ENCODE data around the gene TBC1D22A.

The TBC1D22A gene

DNA sequence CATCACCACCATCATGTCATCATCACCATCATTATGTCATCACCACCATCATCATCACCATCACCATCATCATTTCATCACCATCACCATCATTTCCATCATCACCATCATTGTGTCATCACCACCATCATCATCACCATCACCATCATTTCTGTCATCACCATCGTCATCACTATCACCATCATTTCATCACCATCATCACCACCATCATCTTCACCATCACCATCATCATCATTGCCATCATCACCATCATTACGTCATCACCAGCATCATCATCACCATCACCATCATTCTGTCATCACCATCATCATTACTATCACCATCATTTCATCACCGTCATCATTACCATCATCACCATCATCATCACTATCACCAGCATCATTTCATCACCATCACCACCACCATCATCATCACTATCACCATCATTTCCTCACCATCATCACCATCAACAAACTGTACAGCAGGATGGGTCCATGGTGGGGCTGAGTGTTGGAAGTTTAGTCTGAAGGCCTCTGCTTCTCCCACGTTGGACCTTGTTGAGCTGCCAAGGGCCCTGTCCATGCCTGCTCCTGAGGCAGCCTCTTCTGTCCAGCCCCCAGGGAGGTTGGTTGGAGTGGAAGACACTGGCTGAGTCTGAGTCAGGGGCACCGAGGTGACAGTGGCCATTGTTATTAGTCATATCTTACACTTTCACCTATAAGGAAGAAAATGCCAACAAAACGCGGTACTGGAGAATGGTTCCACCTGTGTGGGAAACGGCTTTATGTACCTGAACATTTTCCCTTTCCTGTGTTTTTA lies 247.1 kb downstream of the TBC1D22A start:
- TF ChIP-seq, protein P1, sequence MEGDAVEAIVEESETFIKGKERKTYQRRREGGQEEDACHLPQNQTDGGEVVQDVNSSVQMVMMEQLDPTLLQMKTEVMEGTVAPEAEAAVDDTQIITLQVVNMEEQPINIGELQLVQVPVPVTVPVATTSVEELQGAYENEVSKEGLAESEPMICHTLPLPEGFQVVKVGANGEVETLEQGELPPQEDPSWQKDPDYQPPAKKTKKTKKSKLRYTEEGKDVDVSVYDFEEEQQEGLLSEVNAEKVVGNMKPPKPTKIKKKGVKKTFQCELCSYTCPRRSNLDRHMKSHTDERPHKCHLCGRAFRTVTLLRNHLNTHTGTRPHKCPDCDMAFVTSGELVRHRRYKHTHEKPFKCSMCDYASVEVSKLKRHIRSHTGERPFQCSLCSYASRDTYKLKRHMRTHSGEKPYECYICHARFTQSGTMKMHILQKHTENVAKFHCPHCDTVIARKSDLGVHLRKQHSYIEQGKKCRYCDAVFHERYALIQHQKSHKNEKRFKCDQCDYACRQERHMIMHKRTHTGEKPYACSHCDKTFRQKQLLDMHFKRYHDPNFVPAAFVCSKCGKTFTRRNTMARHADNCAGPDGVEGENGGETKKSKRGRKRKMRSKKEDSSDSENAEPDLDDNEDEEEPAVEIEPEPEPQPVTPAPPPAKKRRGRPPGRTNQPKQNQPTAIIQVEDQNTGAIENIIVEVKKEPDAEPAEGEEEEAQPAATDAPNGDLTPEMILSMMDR (IDR thresholded peaks at IDR 0.05; ENCODE audit: low read length, missing control alignments): no peak
- no peak overlapping the region for H3K4me3 ChIP-seq (replicated peaks; ENCODE audit: low read depth, low read length)
- DNase-seq (ENCODE audit: low read depth): no peak

DNA sequence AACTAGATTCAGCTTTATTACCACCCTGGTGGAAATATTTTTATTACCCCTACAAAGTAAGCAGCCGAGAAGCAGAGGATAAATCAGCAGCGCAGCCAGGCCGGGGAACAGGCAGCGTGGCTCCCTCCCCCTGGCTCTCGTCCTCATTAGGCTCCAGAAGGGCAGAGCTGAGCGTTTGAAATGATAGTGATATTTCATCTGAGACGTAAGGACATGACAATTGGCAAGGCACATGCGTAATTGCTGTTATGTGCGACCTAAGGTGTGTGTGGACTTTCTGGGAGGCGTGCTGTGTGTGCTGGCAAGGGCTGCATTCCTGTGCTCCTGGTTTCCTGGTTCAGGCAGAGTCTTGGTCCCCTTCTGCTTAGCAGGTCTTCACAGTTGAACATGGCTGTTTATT lies 247.8 kb downstream of the TBC1D22A start:
- H3K4me3 ChIP-seq (replicated peaks; ENCODE audit: low read depth, low read length): no peak overlapping the region
- TF ChIP-seq, protein P1 (IDR thresholded peaks at IDR 0.05; ENCODE audit: low read length, missing control alignments): no peak
- no peak for DNase-seq (ENCODE audit: low read depth)

DNA sequence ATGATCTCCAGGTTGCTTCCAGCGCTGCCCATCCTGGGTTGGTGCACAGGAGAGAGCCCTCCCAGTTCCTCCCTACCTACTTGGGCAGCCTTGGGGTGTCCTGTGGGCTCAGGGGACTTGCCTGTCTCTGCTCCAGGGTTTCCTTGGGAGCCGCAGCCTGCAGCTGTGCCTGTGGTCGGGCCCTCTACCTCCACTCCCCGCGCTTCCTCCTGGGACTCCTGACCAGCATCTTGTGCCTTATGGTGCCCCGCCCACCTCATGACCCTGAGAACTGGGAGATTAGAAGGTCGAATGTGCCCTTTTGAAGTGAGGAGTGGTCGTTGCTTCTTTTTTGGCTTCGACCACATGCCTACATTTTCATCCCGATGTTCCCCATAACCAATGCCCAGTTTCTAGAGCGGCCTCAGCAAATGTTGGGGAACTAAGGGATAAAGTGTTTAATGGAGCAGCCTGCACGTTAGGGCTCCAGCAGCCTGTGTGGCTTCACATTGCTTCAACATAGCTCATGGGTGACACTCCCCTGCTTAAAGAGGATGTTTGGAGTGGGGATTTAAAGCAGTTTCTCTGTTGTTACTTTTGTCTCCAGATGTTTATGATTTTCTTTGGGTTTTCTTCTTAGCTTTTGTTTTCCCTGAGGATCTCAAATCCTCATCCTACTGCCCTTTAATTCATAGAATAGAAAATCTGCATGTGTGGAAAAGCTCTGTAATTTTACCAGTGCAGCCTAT lies 248.8 kb downstream of the TBC1D22A start:
- TF ChIP-seq, protein P1 (IDR thresholded peaks at IDR 0.05; ENCODE audit: low read length, missing control alignments): no peak
- DNase-seq (ENCODE audit: low read depth): no peak
- no peak overlapping the region for H3K4me3 ChIP-seq (replicated peaks; ENCODE audit: low read depth, low read length)

DNA sequence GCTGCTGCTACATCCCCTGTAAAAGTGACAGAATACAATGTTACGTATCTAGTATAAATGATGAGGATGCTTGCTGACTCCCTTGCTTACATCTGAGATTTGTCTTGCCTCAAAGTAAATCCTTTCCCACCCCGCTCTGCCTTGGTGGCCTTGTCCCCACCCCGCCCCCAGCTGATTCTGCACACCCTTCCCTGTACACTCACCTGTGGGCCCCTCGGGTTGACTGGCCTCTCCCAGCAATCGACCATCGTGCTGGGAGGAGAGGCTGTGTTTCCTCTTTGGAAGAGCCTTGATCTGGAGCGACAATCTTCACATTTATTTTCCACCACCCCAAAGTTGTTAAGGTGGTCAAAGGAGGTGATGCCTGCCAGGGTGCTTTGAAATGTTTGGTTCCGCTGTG lies 249.4 kb downstream of the TBC1D22A start:
- DNase-seq (ENCODE audit: low read depth): no peak
- TF ChIP-seq, protein P1 (IDR thresholded peaks at IDR 0.05; ENCODE audit: low read length, missing control alignments): no peak

DNA sequence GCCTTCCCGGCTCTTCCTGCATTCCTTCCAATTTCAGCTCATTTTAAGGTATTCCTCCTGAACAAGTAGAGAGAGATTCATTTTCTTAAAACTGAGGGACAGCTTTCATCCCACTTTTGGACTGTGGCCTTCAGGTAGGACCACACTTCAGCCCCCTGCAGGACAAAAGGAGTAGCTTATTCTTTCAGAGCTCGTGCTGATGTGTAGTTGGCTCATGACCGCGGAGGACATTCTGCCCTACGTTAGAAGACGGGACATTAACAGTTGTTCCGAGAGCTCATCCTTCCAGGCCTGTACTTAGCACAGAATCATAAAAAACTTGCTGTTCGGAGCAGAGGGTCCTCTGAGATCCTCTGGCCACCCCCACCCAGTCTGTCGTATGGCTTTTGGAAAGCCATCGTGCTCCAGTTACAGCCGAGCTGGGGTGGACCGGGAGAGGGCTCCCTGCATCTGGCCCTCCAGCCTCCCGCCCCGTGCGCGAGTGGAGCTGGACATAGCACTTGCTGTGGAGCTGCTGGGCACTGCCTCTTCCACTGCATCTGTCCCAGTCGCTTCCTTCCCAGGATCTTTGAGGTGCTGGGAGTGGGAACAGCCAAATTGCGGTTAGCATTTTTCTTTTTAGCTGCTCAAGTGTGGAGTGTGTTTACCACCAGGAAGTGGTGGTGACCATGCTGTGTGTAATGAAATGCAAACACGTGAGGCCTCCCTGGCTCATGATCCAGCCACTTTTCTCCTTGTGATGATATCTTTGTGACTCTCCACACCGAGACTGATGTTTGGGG lies 250.3 kb downstream of the TBC1D22A start:
- H3K4me3 ChIP-seq (replicated peaks; ENCODE audit: low read depth, low read length): no peak overlapping the region
- DNase-seq (ENCODE audit: low read depth): no peak
- TF ChIP-seq, protein P1 (IDR thresholded peaks at IDR 0.05; ENCODE audit: low read length, missing control alignments): peak; percentile 14

More for the DNA sequence above, 249.4 kb downstream of the TBC1D22A start:
- no peak overlapping the region for H3K4me3 ChIP-seq (replicated peaks; ENCODE audit: low read depth, low read length)

DNA sequence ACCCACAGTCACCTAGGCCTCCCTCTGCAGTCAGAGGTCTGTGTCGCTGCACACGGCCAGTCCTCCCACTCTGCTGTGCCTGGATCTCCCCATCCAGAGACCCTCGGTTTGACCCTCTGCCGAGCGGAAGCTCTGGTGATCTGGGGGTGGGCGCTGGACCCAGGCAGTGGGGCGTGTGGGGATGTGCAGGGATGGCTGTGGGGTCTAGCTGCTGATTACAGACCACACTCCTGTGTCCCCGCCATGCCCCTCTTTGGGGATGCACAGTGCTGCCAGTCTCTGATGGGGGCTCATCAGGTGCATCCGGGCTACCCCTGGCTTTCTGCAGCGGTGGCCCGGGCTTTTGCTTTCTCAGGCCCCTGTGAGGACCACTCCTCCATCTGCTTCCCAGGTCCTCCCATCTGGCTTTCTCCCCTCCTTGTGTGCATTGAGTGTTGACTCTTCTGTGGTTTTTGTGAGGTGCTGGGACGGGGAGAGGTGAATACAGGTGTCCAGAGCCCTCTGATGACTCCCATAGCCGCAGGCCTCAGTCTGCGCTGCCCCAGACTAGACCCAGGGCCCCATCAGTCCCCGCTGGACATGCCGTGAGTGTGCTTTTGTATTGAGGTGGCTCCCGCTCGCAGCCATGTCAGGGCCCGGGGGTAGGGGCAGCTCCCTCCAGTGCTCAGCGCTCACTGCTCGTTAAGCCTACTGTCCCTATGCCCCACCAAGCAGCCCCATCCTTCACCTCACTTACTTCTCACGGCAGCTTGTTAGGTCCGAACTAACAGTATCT lies 251.6 kb downstream of the TBC1D22A start:
- no peak overlapping the region for H3K4me3 ChIP-seq (replicated peaks; ENCODE audit: low read depth, low read length)
- TF ChIP-seq, protein P1 (IDR thresholded peaks at IDR 0.05; ENCODE audit: low read length, missing control alignments): no peak
- no peak for DNase-seq (ENCODE audit: low read depth)
